ENCODE measurements around the gene VKORC1. TPM values are rescaled to one million over a fixed set of nuclear protein-coding genes. Genes with fewer than 3 reads are reported as not detected.
"Not testable (repeated sequence)": the region's sequence is repeated elsewhere in the genome, so short reads cannot be mapped to it uniquely, and the experiment has no call there.

VKORC1 gene
- 390 and 435 TPM in 2 replicates for total RNA-seq (2014; rRNA removed)
- polyA plus RNA-seq (2012), result 337 TPM

DNA sequence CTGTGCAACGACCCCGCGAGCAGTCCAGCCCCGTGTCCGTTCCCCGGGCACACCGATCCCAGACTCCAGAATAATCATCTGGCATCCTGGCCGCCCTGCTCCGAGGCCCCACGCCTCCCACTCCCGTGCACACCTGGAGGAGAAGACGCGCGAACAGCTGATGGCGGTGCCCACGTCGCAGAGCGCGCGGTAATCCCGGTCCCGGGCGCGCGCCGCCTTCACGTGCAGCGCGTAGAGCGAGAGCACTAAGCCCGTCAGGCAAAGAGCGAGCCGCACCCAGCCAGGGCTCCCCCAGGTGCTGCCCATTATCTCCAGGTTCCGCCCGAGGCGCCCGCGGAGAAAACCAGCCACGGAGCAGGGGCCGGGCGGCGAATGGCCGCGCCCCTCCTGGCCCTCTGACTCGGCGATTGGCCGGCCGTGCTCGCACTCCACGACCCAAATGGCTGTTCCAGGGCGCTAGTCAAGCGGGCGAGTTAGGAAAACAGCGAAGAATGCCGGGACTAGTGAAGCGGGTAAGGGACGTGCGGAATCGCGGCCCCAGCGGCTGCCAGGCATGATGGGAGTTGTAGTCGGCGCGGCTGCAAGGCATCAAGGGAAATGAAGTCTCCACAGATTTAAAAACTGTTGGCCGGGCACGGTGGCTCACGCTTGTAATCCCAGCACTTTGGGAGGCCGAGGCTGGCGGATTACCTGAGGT is at the start of gene VKORC1:
TSS of gene VKORC1 (minus strand) at position 374 of the 697 bp plus-strand sequence. CDS start at position 306, 68 bp downstream.
- DNase-seq (ENCODE audit: low read depth), result peak; percentile 98

DNA sequence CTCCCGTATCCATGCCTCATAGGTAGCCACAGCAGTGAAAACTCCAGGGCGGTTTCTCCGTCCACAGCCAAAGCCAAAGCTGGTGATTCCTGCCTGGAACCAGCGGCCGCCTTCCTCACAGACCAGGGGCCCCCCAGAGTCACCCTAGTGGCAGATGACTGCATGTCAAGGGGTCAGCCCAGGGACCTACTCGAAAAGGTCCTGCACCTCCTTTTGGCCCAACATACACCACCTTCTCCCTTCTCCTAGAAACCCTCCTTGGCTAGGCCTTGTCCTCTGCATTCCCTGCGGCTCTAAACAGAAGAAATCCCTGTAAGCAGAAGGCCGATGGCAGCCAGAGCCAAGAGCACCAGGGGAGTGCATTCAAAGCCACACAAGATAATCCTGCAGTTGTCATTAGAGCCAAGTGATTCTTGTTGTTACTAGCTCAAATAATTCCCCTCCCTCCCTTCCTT is 49.1 kb upstream of the VKORC1 start:
- no peak for DNase-seq (ENCODE audit: low read depth)

DNA sequence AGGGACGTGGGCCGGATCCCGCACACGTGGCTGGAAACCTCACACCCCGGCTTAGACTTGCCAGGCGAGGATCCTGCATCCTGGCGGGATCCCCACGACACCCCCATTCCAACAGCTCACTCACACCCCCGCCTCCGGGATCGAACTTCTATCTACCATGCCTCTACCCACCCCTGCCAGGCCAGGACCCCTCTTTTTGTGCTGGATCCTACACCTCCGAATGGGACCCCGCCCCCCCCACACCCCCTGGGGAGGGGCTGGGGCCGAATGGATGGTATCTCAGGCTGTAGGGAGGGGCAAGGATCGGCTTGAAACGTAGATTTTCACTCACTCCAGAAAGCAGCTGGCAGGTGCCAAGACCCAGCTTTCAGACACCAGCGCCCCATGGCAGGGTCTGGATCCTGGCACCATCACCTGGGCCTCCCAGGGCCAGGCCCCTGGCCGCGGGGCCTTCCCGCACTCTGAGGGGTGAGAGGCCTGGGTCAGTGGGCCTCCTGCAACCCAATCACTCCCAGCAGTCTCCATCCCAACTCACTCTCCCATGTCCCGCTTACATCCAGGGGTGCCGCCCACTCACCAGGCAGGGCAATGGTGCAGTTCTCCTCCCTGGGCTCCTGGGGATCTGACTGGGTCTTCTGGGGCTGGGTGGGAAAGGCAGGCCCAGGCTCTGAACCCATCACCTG is 48.6 kb upstream of the VKORC1 start:
- no peak for DNase-seq (ENCODE audit: low read depth)

DNA sequence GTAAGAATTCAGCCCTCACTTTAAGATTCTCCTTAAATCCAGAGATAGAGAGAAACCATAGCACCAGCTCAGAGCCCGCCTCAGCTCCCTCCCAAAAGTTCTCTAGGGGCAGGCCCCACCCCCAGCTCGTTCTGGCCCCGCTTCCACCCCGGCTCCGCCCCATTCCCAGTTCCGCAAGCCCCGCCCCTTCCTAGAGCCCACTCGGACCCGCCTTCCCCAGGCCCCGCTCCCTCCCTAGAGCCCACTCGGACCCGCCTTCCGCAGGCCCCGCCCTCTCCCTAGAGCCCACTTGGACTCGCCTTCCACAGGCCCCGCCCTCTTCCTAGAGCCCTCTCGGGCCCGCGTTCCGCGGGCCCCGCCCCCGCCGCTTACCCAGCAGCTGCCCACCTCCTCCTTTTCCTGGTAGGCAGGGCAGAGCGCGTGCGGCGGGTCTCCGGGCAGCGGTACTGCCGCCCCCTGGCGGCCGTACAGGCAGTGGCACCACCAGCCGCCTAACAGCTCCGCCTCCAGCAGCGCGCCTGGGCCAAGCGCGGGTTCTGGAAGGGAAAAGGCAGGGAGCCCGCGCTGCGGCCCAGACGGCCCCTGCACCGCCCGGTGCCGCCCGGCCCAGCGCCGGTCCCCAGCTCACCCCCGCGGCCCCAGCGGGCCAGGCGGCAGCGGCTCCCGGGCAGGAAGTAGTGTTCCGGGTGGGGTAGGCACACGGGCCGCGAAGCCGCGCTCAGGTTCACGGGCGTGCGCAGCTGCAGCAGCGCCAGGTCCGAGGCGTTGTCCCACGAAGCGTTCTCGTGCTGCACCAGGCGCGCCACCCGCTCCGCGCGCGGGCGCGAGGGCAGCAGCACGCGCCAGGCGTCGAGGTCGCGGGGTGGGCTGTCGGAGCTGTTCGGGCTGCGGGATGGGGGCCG is 47.8 kb upstream of the VKORC1 start:
- peak; percentile 98 for DNase-seq (ENCODE audit: low read depth)

DNA sequence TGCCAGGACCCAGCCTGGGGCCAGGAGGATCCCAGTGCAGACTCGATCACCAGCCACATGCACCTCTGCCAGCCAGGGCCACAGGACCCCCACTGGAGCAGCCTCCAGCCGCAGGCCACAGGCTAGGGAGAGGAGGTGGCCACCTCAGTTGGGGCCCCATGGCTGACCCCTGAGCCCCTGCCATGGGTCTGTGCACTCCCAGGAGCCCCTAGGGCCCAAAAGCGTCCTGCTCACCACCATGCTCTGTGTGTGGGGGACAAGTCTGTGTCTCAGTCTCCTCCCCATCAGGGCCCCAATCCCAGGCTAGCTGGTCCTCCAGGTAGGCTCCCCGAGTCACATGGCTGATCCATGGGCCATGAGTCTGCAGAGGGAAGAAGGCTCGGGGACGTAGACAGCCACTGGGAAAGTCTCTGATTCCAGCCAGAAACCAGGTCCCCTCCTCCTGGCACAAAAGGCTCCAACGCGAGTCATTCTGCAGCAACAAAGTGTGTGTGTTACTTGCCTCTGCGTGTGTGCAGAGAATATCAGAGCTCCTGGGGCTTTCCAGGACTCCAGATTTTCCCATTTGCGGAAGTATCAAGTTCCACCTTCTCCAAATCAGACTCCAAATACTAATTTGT is 47.0 kb upstream of the VKORC1 start:
- no peak for DNase-seq (ENCODE audit: low read depth)

DNA sequence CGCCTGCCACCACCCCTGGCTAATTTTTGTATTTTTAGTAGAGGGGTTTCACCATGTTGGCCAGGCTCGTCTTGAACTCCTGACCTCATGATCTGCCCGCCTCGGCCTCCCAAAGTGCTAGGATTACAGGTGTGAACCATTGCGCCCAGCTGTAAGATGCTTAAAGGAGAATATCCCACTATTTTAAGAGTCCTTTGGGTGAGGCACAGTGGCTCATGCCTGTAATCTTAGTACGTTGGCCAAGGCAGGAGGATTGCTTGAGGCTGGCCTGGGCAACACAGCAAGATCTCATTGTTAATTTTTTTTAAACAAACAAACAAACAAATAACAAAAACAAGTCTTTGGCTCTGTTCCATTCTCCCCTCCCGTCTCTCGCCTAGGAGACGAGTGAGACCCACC is 46.5 kb upstream of the VKORC1 start:
- not testable (repeated sequence) for DNase-seq (ENCODE audit: low read depth)

DNA sequence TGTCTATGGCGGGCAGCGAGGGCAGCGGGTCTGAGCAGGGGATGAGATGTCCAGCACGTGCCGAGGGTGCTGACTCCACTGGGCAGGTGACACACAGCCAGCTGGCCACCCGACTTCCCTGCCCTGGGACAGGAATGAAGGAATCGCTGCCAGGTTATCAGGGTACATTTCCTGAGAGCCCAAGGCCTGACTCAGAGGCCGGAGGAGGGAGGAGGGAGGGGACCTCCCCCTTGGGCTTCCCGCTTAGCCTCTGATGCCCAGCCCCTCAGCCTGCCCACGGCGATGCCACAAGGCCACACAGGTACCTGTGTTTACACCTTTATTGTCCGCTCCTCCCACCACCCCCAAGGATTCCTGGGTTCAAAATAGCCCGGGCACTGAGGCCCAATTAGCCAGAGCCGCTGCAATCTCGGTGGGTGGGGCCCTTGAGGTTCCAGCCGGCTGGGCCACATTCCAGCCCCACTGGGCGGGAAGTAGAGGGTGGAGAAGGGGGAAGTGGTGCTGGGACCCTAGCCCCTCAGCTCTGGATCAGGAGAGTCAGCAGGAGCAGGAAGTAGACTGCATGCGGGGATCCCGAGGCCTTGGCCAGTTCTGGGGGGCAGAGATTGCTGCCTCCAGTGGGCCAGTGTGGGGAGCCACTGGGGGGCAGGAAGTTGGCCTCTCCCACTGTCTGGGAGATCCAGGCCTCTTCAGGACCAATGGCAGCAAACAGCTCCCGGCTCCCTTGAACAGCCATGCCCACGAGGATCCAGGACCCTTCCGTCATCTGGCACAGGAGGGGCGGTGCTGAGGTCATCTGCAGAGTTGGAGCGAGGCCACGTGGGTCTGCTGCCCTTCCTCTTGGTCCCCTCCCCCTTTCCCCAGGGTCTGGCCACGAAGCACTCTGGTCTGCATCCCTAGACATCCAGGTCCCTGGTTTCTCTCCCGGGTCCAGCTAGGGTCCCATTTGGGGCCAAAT is 44.3 kb upstream of the VKORC1 start:
- peak; percentile 63 for DNase-seq (ENCODE audit: low read depth)

DNA sequence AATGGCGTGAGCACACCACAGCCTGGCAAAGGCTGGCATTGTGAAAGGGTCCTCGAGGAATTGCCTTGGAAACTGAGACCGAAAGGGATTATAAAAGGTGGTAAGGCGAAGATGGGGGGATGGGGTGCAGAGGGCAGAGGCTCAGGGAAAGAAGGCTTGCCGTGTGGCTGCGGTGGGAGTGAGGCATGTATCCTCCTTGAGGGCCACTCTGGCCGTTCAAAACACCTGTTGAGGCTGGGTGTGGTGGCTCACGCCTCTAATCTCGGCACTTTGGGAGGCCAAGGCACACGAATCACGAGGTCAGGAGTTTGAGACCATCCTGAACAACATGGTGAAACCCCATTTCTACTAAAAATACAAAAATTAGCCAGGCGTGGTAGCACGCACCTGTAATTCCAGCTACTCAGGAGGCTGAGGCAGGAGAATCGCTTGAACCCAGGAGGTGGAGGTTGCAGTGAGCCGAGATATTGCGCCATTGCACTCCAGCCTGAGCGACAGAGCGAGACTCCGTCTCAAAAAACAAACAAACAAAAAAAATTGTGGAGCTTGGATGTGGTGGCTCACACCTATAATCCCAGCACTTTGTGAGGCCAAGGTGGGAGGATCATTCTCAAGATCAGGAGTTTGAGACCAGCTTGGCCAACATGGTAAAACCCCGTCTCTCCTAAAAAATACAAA is 42.4 kb upstream of the VKORC1 start:
- DNase-seq (ENCODE audit: low read depth), result not testable (repeated sequence)

DNA sequence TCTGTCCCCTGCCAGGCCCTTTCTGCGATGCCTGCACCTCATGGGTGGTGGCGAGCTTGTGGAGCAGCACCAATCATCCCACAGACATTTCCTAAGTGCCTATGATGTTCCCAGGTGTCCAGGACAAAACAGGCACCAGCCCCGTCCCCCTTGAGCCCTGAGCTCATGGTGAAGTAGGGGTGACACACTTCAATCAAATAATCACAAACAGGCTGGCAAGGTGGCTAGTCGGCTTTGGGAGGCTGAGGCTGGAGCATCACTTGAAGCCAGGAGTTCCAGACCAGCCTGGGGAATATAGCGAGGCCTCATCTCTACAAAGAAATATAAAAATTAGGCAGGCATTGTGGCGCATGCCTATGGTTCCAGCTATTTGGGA is 41.7 kb upstream of the VKORC1 start:
- DNase-seq (ENCODE audit: low read depth), result no peak

DNA sequence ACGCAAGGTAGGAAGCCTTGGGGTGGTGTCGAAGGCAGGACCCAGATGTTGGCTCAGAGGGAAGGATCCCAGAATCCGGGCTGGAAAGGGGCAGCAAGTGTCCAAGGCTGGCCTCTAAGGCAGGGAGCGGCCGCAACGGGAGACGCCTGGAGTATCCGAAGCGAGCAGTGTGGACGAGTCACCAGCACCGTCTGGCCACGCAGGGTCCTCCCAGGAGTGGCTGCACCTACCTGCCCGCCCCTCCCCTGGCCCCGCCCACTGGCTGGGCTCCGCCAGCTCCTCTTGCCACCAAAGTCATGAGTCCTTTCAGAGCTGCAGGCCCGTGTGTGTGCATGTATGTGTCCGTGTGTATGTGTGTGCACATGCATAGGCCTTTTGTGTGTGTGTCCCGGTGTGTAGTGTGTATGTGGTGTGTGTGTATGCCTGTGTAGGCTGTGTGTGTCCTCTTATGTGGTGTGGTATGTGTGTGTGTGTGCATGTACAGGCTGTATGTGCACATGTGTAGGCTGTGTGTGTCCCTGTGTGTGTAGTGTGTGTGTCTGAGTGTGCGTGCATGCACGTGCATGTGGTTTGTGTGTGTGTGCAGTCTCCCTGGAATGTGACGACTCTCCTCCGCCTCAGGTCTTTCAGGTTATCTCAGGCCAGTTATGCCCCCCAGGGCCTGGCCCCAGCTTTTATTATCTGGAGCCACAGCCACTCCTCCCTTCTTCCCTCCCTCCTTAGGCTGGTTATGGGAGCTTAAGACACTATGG is 41.1 kb upstream of the VKORC1 start, which contains the start of gene PRSS8:
TSS of gene PRSS8 (minus strand) at position 193 of the 752 bp plus-strand sequence. CDS start 229 bp downstream, outside the sequence.
- no peak for DNase-seq (ENCODE audit: low read depth)

DNA sequence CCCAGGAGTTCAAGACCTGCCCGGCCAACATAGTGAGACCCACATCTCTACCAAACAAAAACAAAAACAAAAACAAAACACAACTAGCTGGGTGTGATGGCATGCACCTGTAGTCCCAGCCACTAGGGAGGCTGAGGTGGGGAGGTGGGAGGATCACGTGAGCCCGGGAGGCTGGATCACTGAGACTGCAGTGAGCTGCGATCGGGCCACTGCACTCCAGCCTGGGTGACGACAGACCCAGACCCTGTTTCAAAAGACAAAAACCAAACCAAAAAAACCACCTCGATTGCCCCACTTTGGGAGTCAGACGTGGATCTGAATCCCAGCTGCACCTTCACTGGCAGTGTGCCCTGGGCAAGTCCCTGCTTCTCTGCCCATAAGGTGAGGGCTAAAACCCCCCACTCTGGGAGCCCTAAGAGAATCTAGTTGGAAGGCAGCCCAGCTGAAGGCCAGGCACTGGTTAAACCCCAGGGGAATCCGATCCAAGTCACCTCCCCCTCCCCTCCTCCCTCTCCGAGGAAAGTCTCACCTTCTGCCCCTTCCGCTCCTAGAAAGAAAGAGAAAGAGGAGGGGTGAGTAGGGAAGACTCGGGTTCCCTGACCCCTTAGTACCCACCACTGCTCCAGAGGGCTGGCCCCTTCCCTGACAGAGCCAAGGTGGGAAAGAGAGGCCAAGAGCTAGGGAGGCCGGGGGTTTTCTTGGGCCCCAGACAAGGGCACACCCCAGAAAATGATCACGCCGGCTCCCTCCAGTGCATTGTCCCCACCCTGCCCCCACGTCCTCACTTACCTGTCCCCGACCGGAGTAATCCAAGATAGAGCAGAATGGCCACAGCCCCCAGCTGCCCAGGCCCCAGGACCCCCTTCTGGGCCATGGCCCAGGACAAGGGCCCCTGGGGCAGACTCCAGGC is 40.3 kb upstream of the VKORC1 start:
- DNase-seq (ENCODE audit: low read depth), result no peak

DNA sequence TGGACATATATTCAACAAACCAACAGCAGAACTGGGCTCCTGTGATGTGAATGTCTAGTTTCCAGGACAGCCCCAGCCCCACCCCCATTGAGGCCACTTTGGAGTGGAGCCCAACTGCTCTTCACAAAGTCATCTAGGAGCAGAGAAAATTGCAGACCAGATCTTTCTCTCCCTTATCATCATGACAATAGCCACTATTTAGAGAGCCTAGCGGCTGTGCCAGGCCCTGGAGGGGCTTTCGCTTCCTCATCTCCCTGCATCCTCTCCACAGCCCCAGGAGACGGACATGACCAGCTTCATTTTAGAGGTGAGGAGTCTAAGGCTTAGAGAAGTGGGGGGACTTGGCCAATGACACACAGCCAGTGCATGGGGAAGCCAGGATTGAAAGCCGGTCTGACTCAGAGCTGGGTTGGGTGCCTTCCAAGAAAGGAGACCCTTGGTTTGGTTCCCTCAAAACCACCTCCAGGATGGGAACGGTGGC is 39.5 kb upstream of the VKORC1 start:
- DNase-seq (ENCODE audit: low read depth), result no peak

DNA sequence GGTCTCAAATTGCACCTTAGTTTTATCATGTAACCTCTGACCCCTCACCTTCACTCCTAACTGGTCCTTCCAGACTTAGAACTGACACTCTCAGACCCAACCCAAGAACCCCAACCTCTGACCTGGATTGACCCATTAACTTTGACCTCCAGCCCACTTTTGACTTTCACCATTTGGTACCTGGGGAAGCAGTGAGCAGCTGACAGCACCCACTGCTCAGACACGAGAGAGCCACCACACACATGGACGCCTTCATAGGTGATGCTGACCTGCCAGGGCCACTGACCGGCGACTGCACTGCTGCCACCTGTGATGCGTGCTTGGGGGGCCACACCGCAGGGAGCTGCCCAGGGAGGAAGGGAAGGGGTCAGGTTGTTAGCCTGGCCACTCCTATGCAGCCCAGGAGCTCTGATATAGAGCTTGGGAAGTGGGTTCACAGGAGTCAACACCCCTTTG is 38.5 kb upstream of the VKORC1 start:
- no peak for DNase-seq (ENCODE audit: low read depth)

DNA sequence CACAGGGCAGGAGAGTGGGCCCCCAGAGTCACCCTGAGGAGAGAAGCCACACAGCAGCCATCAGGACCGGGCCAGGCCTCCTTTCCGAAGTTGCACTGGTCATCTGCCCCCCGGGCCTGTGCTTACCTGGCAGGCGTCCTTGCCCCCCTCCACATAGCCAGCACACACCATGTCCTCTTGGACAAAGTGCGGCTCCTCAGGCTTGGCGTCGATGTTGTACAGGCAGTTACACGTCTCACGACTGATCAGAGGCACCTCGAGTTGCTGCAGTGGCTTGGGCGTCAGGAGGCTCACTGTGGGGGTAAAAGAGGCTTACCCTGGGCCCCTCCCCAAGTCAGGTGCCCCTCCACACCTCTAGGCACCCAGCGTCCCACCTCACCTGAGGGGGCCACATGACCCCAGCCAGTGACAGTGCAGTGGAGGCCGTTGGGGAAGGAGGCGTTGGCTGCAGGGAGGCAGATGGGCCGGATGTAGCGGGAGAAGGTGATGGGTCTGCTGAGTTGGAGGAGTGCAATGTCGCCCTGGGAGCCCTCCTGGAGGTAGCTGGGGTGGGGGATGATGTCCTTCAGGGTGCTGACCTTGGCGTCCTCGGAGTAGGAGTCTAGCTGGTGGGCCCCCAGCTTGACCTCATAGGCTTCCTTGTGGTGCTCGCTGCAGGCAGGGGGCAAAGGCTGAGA is 37.8 kb upstream of the VKORC1 start:
- no peak for DNase-seq (ENCODE audit: low read depth)

DNA sequence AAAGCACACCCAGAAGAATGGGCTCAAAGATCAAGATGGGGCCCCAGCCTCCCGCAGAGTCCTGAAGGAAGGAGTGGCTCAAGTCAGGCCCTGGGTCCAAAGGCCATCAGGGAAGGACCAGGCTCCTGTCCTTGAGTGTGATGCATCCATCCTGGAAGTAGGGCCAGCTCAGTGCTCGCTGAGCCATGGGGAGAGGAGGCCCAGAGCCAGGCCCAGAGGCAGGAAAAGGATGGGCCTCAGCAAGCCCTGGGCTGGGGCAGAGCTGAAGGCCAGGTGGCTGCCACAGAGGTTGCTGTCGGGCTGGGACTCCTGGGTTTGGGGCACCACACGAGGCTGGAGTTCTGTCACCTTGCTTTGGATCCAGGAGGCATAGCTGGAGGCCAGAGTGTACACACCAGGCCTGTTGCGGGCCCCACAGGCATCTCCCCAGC is 37.3 kb upstream of the VKORC1 start:
- no peak for DNase-seq (ENCODE audit: low read depth)

DNA sequence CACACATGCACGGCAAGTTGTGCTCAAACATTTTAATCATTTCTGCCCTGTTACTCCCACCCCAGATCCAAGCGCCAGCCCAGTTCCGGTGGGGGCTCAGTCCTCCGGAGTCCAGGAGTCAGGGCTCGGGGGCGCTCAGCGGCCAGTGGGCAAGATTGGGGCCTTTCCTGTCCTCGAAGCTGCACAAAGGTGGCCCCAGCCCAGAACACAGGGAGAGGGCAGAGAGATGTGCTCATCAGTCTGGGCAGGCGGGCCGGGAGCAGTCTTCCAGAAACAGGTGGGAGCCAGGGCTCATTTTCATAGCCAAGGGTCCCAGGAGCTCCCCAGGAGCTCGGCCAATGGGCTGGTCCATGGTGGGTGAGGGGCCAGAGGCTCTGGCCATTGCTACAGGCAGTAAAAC is 36.8 kb upstream of the VKORC1 start:
- DNase-seq (ENCODE audit: low read depth), result no peak

DNA sequence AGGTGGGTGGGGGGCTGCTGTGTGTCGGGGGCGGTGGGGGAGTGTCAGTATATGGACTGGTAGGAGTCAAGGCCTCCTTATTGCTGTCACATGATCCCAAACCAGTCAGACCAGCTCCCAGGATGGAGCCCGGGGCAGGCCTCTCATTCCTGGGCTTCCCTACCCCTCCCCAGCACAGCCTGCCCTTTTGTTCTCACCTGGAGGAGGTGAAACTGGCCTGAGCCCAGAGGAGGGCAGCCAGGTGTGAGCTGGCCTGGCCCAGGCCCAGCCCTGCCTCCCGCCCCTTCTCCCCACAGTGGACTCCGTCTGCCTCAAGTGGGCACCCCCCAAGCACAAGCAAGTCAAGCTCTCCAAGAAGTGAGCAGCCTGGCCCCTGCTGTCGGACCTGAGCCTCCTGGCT is 36.3 kb upstream of the VKORC1 start:
- no peak for DNase-seq (ENCODE audit: low read depth)
